ENCODE data around the gene POU4F1. TPM values are rescaled to one million over a fixed set of nuclear protein-coding genes. Genes with fewer than 3 reads are reported as not detected.

Gene POU4F1
- total RNA-seq, 1 experiment from 2014 or later: not detected

- DNase-seq (ENCODE audit: low spot score): no peak
Measured at GRCh38 chr13:78607409-78608251, 4.3 kb upstream of the POU4F1 start.

DNA sequence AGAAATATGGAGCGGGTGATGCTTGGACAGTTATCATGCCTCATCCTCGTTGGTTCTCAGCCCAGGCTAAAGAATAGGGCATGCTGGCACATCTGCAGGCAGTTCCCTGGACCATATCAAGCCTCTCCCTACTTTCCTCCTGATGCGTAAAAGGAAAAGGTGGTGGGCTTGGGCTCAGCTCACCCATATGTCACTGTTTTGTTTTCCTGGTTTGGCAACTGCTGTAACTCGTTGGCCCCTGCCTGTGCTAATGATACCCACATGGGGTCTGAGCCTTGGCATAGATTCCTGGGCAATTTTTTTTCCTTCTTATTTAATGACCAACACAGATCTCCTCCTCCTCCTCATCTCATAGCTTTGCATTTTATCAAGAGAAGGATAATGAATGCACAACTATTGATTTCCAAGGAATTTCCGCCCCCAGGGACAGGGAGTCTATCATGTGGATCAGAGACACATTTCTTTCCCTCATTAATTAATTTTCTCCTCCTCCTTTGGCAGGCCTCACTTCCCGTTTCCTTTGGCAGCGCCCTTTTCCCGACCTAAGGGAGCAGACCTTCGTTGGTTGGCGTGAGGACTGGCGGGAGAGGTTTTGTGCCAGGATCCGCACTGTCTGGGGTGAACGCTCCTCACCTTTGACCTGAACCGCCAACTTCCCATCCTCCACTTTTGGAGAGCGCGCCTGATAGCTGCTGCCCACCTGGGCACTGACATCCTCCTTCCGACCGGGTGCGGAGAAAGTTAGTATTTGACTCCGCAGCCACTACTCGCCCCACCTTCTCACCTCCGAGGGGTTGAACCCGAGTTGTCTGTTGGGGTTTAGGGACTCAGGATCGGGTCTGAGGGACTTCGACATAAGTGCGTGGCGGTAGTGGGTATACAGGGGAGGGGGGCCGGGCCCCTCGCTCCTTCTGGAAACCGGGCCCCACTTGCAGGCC lies 3.4 kb upstream of the POU4F1 start:
- DNase-seq (ENCODE audit: low spot score): no peak

- DNase-seq (ENCODE audit: low spot score): peak; percentile 3
Measured at GRCh38 chr13:78604782-78605611, 1.6 kb upstream of the POU4F1 start.

DNA sequence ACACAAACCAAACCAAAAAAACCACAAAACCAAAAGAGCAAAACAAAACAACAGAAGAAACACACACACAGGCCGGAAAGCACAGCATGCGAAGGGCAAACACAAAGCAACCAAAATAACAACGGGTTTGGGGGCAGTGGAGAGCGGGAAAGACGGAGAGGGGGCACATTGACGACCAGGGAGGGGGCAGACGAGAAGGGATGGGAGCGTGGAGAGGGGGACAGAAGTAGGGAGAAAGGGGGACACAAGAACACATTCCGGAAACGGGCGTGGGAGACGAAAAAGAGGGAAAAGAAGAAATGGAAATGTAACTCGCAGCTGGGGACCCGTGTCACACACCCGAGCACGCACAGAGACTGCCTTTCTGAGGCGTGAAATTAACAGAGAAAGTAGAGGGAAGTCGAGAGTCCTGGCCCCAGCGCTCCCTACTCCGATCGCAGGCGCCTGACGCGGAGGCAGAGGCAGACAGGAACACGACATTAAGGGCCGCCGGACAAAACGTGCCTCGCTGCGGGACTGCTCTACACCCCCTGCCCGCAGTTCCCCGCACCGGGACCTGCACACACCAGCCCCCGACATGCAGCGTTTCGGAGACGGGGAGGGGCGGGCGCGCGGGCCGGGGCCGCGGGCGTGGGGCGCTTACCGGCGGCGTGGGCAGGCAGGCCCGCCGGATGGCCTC lies 652 bp downstream of the POU4F1 start:
- DNase-seq (ENCODE audit: low spot score): no peak

DNA sequence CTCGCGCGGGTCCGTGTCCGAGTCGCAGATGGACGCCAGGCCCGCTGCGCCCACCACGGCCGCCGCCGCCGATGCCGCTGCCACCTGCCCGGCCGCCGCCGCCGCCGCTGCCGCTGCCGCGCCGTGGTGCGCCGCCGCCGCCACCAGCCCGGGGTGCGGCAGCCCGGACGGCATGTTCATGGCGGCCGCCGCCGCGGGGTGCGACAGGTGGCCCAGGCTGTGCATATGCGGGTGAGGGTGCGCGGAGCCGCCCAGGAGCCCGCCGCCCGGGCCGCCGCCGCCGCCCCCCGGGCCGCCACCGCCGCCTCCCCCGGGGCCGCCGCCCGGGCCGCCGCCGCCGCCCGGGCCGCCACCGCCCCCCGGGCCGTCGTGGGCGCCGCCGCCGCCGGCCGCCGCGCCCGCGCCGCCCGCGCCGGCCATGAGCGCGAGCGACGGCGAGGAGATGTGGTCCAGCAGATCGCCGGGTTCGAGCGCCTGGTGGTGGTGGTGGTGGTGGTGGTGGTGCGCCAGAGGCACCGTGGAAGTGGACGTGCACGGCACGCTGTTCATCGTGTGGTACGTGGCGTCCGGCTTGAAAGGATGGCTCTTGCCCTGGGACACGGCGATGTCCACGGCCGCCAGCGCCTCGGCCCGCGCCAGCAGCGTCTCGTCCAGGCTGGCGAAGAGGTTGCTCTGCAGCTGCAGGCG lies 1.3 kb downstream of the POU4F1 start:
- DNase-seq (ENCODE audit: low spot score): no peak

- DNase-seq (ENCODE audit: low spot score): no peak
Measured at GRCh38 chr13:78601124-78601873, 2.1 kb downstream of the POU4F1 start.

GRCh38 chr13:78600280-78600883 lies 3.0 kb downstream of the POU4F1 start:
- DNase-seq (ENCODE audit: low spot score): no peak

- DNase-seq (ENCODE audit: low spot score): no peak
Measured at GRCh38 chr13:78599645-78600279, 3.6 kb downstream of the POU4F1 start.

DNA sequence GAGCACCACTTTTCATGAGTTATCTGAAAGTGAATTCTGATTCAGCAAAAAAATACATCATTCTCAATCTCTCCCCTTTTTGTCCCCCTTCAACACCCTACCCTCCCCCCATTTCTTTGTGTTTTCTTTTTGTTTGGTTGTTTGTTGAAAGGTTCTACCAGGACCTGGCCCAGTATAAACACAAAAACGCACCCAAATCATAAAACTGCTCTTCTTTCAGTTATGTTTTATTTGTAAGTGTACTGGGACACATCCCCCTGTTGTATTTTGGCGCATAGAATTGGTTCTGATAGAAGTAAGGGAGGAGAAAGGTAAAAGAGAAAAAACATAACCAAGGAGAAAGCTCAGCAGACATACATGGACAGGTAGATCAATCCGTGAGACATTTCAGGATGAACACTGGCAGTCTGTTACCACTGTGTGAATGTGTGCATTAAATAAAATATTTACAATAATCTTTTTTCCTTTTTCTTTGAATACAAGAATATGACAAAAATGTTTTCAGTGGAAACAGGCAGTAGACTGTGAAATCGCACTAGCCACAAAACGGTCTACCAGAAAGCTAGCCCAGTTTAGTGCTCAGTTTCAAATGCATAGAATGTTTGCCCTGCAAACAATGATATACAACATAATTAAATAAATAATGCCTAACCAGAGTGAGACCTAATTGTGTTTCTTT lies 4.2 kb downstream of the POU4F1 start:
- DNase-seq (ENCODE audit: low spot score): no peak

GRCh38 chr13:78598116-78598781 lies 5.1 kb downstream of the POU4F1 start:
- no peak for DNase-seq (ENCODE audit: low spot score)

DNA sequence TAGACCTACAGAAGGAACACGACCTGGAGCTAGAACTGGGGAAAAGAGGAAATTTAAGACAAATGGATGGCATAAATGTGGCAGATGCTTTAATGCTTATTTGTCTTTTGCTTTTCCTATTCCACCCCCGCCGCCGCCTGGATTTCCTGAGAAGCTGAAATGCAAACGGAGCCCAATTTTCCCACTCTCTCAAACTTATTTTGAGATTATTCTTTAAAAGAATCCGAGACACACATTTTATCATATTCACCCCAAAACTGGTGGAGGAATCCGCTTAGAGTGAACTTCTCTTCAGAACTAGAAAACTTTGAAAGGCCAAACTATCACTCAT lies 5.8 kb downstream of the POU4F1 start:
- DNase-seq (ENCODE audit: low spot score): no peak

GRCh38 chr13:78596736-78597601 lies 6.4 kb downstream of the POU4F1 start:
- no peak for DNase-seq (ENCODE audit: low spot score)

GRCh38 chr13:78596399-78596735 lies 7.0 kb downstream of the POU4F1 start:
- DNase-seq (ENCODE audit: low spot score): no peak

- DNase-seq (ENCODE audit: low spot score): no peak
Measured at GRCh38 chr13:78595495-78596398, 7.6 kb downstream of the POU4F1 start.

DNA sequence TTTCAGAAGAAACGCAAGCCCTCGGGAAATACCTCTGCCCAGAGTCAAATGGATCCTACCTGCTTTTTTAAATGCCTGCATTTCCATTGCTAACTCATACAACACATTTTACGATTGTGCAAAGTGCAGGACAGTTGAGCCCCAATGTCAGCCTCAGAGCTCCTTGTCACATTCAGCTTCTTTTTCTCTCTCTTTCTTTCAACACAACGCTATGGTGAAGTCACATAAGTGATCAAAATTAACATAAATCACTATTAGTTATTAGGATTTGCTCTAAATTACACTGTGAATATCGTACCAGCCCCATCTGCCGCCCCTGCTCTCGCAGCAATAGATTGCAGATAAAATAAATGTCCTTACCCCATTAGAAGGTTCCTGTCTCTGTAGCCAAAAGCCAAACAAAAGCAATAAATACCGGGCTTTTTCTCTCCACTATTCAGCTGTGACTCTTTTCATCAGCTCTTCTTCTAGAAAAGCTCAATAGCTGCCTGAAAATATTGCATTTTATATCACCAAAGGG lies 8.8 kb downstream of the POU4F1 start:
- no peak for DNase-seq (ENCODE audit: low spot score)
